Measurements from ENCODE around the gene CD99.

- TF ChIP-seq, protein P1, sequence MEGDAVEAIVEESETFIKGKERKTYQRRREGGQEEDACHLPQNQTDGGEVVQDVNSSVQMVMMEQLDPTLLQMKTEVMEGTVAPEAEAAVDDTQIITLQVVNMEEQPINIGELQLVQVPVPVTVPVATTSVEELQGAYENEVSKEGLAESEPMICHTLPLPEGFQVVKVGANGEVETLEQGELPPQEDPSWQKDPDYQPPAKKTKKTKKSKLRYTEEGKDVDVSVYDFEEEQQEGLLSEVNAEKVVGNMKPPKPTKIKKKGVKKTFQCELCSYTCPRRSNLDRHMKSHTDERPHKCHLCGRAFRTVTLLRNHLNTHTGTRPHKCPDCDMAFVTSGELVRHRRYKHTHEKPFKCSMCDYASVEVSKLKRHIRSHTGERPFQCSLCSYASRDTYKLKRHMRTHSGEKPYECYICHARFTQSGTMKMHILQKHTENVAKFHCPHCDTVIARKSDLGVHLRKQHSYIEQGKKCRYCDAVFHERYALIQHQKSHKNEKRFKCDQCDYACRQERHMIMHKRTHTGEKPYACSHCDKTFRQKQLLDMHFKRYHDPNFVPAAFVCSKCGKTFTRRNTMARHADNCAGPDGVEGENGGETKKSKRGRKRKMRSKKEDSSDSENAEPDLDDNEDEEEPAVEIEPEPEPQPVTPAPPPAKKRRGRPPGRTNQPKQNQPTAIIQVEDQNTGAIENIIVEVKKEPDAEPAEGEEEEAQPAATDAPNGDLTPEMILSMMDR (IDR thresholded peaks at IDR 0.05): no peak
- TF ChIP-seq POLR2A (IDR thresholded peaks at IDR 0.05): no peak
- no peak for TF ChIP-seq EP300 (IDR thresholded peaks at IDR 0.05)
These were observed 91.1 kb downstream of the CD99 start for GRCh38 chrX:2782171-2782570.
